A673 (cell line): Measurements from ENCODE around the gene COA8. TPM values are rescaled to one million over a fixed set of nuclear protein-coding genes. Genes with fewer than 3 reads are reported as not detected.
"Not testable (repeated sequence)": the region's sequence is repeated elsewhere in the genome, so short reads cannot be mapped to it uniquely, and the experiment has no call there.

ENCODE experiments used
- BruUV-seq: library from RNA; stranded (reverse); fragments of 400-500 nt; replicated peaks from 2 replicates; lab custom pipeline; 2021; lab: Mats Ljungman, UMichigan
- CTCF ChIA-PET: fragments of 300-600 bp; sonication (Branson Sonifier 250); formaldehyde crosslinking; loops from one replicate; lab custom pipeline; 2022; ENCODE audit warnings: antibody characterized with exemption; lab: Charles Lee
- POLR2A ChIA-PET: fragments of 300-600 bp; sonication (Branson Sonifier 250); formaldehyde crosslinking; loops from one replicate; lab custom pipeline; 2022; ENCODE audit warnings: antibody characterized with exemption; ENCODE audit not compliant: low non-redundant PET; lab: Charles Lee
- DNase-seq: peaks from one replicate; pipeline ENCODE4 v3.0.0-alpha.2; 2015; ENCODE audit warnings: low spot score
- H3K27ac ChIP-seq: fragments of 200-600 bp; sonication (generic); 2 replicates; pipeline ENCODE4 v1.5.1; 2016; ENCODE audit warnings: mixed run types, low read depth, mild to moderate bottlenecking, mixed read lengths, antibody characterized with exemption, low read length; ENCODE audit not compliant: poor library complexity, severe bottlenecking
- H3K27me3 ChIP-seq: fragments of 200-600 bp; sonication (generic); replicated peaks from 2 replicates; pipeline ENCODE4 v1.6.1; 2017; ENCODE audit warnings: mixed run types, low read depth, mild to moderate bottlenecking, mixed read lengths, antibody characterized with exemption, low read length; ENCODE audit not compliant: insufficient read depth, poor library complexity
- H3K36me3 ChIP-seq: fragments of 200-600 bp; sonication (generic); 2 replicates; pipeline ENCODE4 v1.6.1; 2016; ENCODE audit warnings: mixed run types, mild to moderate bottlenecking, mixed read lengths, antibody characterized with exemption, low read length; ENCODE audit not compliant: insufficient read depth, poor library complexity, severe bottlenecking
- H3K4me1 ChIP-seq: fragments of 200-600 bp; sonication (generic); 2 replicates; pipeline ENCODE4 v1.6.1; 2017; ENCODE audit warnings: mixed run types, mild to moderate bottlenecking, mixed read lengths, antibody characterized with exemption, low read length; ENCODE audit not compliant: insufficient read depth, poor library complexity, severe bottlenecking
- H3K4me3 ChIP-seq: fragments of 200-600 bp; sonication (generic); 2 replicates; pipeline ENCODE4 v1.5.1; 2016; ENCODE audit warnings: low read depth, mixed run types, mild to moderate bottlenecking, mixed read lengths, low read length; ENCODE audit not compliant: poor library complexity, severe bottlenecking
- H3K9me3 ChIP-seq: fragments of 200-600 bp; sonication (generic); 2 replicates; pipeline ENCODE4 v1.6.1; 2016; ENCODE audit warnings: mixed run types, low read depth, mild to moderate bottlenecking, mixed read lengths, antibody characterized with exemption, low read length; ENCODE audit not compliant: poor library complexity, severe bottlenecking
- CTCF ChIP-seq: fragments of 300-800, 200-600 bp; sonication (generic); conservative IDR thresholded peaks from 2 replicates; pipeline ENCODE4 v1.5.1; 2017; ENCODE audit warnings: low read depth, mild to moderate bottlenecking, antibody characterized with exemption, low read length, moderate library complexity, mixed read lengths
- EZH2 ChIP-seq: fragments of 200-600 bp; sonication (generic); IDR thresholded peaks from 2 replicates; pipeline ENCODE4 v1.6.1; 2017; ENCODE audit warnings: borderline replicate concordance, low read depth, mild to moderate bottlenecking, mixed read lengths, antibody characterized with exemption, low read length; ENCODE audit not compliant: poor library complexity, severe bottlenecking
- intact Hi-C: fragments of 100-400 bp; cut with micrococcal nuclease; formaldehyde crosslinking; loops from one replicate; pipeline ENCODE4 v1.10.0; 2022; ENCODE audit not compliant: unreplicated experiment
- total RNA-seq: library from RNA; stranded (reverse); gene quantifications from 2 replicates; pipeline ENCODE4 v1.2.3, GENCODE V29; 2021

COA8 gene
- total RNA-seq, 1 experiment from 2014 or later, result 51.0 TPM

DNA sequence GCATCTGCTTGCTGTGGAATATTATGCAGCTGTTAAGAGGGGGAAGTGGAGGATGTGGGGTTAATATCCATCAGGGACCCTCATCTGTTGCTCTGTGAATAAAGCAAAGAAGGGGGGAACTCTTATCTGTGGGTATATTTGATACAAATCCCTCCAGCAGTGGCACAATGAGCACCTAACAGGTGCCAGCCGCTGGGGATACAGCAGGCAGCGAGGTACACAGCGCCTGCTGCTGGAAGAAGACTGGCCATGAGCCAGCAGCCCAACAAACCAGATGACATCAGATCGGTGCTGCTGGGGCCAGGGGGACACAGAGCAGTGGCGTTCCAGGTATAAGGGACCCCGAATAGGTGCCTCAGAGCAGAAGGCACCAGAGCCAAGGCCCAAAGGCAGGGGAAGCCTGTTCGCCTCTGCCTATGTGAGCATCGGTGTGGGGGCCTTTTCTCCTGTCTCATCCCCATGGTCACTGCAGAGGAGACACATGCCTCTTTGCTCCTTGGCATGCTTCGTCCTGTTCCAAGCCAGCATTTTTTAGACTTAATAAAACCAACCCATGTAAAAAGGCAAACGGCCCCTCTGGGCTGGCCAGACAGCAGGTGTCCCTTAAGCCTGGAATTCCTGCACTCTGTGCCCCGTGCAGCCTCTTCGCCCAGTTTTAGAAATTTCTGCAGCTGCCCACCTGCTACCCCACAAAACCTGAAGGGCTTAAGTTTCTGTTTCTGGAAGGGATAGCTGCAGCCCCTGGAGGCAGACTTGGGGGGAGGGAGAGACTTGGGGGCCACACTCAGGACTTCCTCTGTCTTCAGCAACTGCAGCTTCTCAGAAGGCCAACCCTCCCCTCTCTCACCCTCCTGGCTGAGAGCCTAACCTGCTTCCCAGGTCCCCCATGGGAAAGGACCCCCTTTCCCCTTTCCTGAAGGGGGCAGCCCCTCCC is 38.5 kb upstream of the COA8 start:
- Histone ChIP-seq H3K9me3 (no peaks in the 10 kb centered on the region), H3K4me1 (peaks cover 30% of the 10 kb centered on the region), H3K4me3 (no peak overlapping the region), H3K27ac (no peak overlapping the region), H3K27me3 (no peaks in the 10 kb centered on the region), H3K36me3 (peaks cover 12% of the 10 kb centered on the region)
- POLR2A ChIA-PET, result no interaction called here
- intact Hi-C loops, result no loop called here
- no TSS peak for BruUV-seq
- TF ChIP-seq EZH2, result no peak
- no peak for TF ChIP-seq CTCF
- no peak for DNase-seq
- CTCF ChIA-PET, result no interaction called here

DNA sequence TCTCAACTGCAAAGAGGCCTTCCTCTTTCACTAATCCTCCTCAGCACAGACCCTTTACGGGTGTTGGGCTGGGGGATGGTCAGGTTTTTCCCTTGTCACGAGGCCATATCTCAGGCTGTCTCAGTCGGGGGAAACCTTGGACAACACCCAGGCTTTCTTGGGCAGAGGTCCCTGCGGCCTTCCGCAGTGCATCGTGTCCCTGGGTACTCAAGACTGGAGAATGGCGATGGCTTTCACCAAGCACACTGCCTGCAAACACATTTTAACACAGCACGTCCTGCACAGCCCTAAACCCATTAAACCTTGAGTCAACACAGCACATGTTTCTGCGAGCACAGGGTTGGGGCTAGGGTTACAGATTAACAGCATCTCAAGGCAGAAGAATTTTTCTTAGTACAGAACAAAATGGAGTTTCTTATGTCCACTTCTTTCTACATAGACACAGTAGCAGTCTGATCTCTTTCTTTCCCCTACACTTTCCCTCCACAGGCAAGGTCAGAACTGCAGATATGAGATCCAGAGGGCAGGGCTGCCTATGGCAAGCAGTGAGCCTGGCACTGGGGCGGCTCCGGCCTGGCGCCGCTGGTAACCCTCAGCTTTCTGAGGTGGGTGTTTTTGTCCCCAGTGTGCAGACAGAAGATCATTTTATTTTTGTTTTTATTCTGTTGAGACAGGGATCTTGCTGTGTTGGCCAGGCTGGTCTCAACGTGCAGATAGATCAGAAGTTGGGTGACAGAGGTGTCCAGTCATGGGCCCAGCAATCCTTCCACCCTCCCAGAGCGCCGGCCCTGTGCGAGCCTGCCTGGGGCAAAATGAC is 37.1 kb upstream of the COA8 start:
- POLR2A ChIA-PET, result not testable (repeated sequence)

DNA sequence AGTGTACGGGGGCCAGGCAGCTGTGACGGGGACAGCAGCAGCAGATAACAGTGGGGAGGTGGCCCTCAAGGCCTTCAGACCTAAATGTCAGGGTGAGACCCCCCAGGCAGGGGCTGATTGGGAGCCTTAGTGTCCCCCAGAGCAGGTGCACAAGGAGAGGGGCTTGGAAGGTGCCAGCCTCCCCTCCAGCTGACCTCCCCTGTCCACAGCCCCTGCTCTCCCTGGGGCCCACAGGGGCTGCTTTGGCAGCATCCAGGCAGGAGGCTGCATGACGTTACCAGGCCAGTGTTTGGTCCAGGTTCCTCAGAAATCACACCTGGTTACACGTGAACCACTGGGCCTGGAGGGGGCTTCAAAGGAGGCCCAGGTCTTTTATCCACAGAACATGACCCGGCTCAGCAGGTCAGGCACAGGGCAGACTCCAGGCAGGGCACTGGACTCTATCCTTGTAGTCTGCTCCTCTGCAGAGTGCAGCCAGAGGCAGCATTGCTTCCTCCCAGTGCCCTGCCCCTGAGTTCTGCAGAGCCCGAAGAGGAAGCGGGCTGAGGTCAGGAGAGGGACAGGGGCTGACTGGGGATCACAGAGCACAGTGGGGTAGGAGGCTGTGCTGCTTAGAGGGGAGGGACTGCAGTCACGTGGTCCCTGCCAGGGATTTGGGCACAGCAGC is 36.4 kb upstream of the COA8 start:
- ChIA-PET CTCF (no interaction called here), POLR2A (no interaction called here)
- no TSS peak for BruUV-seq
- Histone ChIP-seq H3K9me3 (no peaks in the 10 kb centered on the region), H3K27ac (no peak overlapping the region), H3K36me3 (no peaks in the 10 kb centered on the region), H3K4me3 (no peak overlapping the region), H3K4me1 (peaks cover 23% of the 10 kb centered on the region), H3K27me3 (no peaks in the 10 kb centered on the region)
- intact Hi-C loops, result no loop called here
- no peak for TF ChIP-seq EZH2
- no peak for TF ChIP-seq CTCF
- no peak for DNase-seq

More for the DNA sequence above, 37.1 kb upstream of the COA8 start:
- H3K27me3 ChIP-seq, H3K9me3 ChIP-seq, BruUV-seq, CTCF ChIA-PET, H3K27ac ChIP-seq, intact Hi-C loops, H3K36me3 ChIP-seq, H3K4me3 ChIP-seq, DNase-seq: not testable (repeated sequence)
- H3K4me1 ChIP-seq, result peaks cover 24% of the 10 kb centered on the region
